Measurements from ENCODE around the gene TTN.

GRCh38 chr2:178718283-178718682, 88.9 kb downstream of the TTN start:
- TF ChIP-seq FOS (IDR thresholded peaks at IDR 0.05; ENCODE audit: low read depth, low read length), result no peak
- no peak for TF ChIP-seq CTCF (conservative IDR thresholded peaks at IDR 0.05; ENCODE audit: low read depth, low read length)
- no peak for TF ChIP-seq MAFK (IDR thresholded peaks at IDR 0.05; ENCODE audit: low read depth, low read length)
- TF ChIP-seq POLR2A (IDR thresholded peaks at IDR 0.05; ENCODE audit: low read depth, low read length), result no peak
- TF ChIP-seq RFX5 (IDR thresholded peaks at IDR 0.05; ENCODE audit: low read depth, low read length), result no peak
- TF ChIP-seq USF2 (IDR thresholded peaks at IDR 0.05; ENCODE audit: low read depth, low read length), result no peak
- TF ChIP-seq RAD21 (IDR thresholded peaks at IDR 0.05; ENCODE audit: low read length), result no peak
- no peak for TF ChIP-seq CEBPB (IDR thresholded peaks at IDR 0.05; ENCODE audit: low read depth, low read length)
- TF ChIP-seq MXI1 (IDR thresholded peaks at IDR 0.05; ENCODE audit: borderline replicate concordance, low read depth, low read length), result no peak

Measured in IMR-90 (cell line).